Brain pericyte (primary cell): Measurements from ENCODE around the gene BHLHE41.

Experiments
- DNase-seq: peaks from one replicate; pipeline ENCODE4 v3.0.0-alpha.2; 2012; ENCODE audit warnings: low read depth, low spot score

BHLHE41 gene

GRCh38 chr12:26113853-26114719 lies 10.8 kb downstream of the BHLHE41 start:
- peak; percentile 75 for DNase-seq

- DNase-seq = no peak
Observed at GRCh38 chr12:26113181-26113654, 11.6 kb downstream of the BHLHE41 start.

- no peak for DNase-seq
Observed at GRCh38 chr12:26112703-26113147, 12.1 kb downstream of the BHLHE41 start.

- no peak for DNase-seq
Observed at GRCh38 chr12:26112232-26112631, 12.6 kb downstream of the BHLHE41 start.

GRCh38 chr12:26109343-26109881 lies 15.4 kb downstream of the BHLHE41 start:
- DNase-seq = no peak

- no peak for DNase-seq
Observed at GRCh38 chr12:26108915-26109314, 15.9 kb downstream of the BHLHE41 start.

- DNase-seq = no peak
Observed at GRCh38 chr12:26106347-26106746, 18.5 kb downstream of the BHLHE41 start.

GRCh38 chr12:26102953-26103352 lies 21.9 kb downstream of the BHLHE41 start:
- no peak for DNase-seq

GRCh38 chr12:26101763-26102162 lies 23.1 kb downstream of the BHLHE41 start:
- DNase-seq = no peak

GRCh38 chr12:26101350-26101734 lies 23.5 kb downstream of the BHLHE41 start:
- DNase-seq = no peak

GRCh38 chr12:26100666-26101349 lies 24.0 kb downstream of the BHLHE41 start:
- DNase-seq = no peak

- DNase-seq = no peak
Observed at GRCh38 chr12:26097046-26097878, 27.6 kb downstream of the BHLHE41 start.

- DNase-seq = no peak
Observed at GRCh38 chr12:26096036-26096435, 28.8 kb downstream of the BHLHE41 start.

- DNase-seq = no peak
Observed at GRCh38 chr12:26095186-26095585, 29.7 kb downstream of the BHLHE41 start.

- DNase-seq = no peak
Observed at GRCh38 chr12:26092346-26093105, 32.3 kb downstream of the BHLHE41 start.

- DNase-seq = no peak
Observed at GRCh38 chr12:26091822-26092221, 33.0 kb downstream of the BHLHE41 start.

- no peak for DNase-seq
Observed at GRCh38 chr12:26090836-26091510, 33.9 kb downstream of the BHLHE41 start.

- no peak for DNase-seq
Observed at GRCh38 chr12:26088998-26089397, 35.8 kb downstream of the BHLHE41 start.

GRCh38 chr12:26086936-26087335 lies 37.9 kb downstream of the BHLHE41 start:
- DNase-seq = no peak

GRCh38 chr12:26080911-26081310 lies 43.9 kb downstream of the BHLHE41 start:
- DNase-seq = no peak
